Medulla oblongata (tissue), 1 donor: ENCODE measurements around the gene CFAP61.

Source experiments
- DNase-seq: peaks from one replicate; pipeline ENCODE4 v3.0.0-alpha.2; 2015; ENCODE audit errors: extremely low spot score

Gene CFAP61

GRCh38 chr20:20272686-20273085 is 220.4 kb downstream of the CFAP61 start:
- no peak for DNase-seq

- DNase-seq, result no peak
These were observed 221.0 kb downstream of the CFAP61 start for GRCh38 chr20:20273286-20273685.

GRCh38 chr20:20274821-20275220 is 222.5 kb downstream of the CFAP61 start:
- DNase-seq, result no peak

- no peak for DNase-seq
These were observed 223.3 kb downstream of the CFAP61 start for GRCh38 chr20:20275636-20276035.

GRCh38 chr20:20276811-20277530 is 224.6 kb downstream of the CFAP61 start:
- no peak for DNase-seq

GRCh38 chr20:20277894-20278335 is 225.6 kb downstream of the CFAP61 start:
- DNase-seq, result no peak

GRCh38 chr20:20286061-20286460 is 233.7 kb downstream of the CFAP61 start:
- DNase-seq, result no peak

- no peak for DNase-seq
These were observed 237.0 kb downstream of the CFAP61 start for GRCh38 chr20:20289331-20289730.

GRCh38 chr20:20292472-20292871 is 240.1 kb downstream of the CFAP61 start:
- no peak for DNase-seq

- no peak for DNase-seq
These were observed 240.8 kb downstream of the CFAP61 start for GRCh38 chr20:20293141-20293540.

GRCh38 chr20:20293691-20294385 is 241.5 kb downstream of the CFAP61 start:
- DNase-seq, result no peak

GRCh38 chr20:20295621-20296498 is 243.5 kb downstream of the CFAP61 start:
- no peak for DNase-seq

GRCh38 chr20:20297181-20297580 is 244.8 kb downstream of the CFAP61 start:
- DNase-seq, result no peak

- no peak for DNase-seq
These were observed 245.4 kb downstream of the CFAP61 start for GRCh38 chr20:20297752-20298151.

- DNase-seq, result no peak
These were observed 247.6 kb downstream of the CFAP61 start for GRCh38 chr20:20299904-20300303.

- no peak for DNase-seq
These were observed 251.0 kb downstream of the CFAP61 start for GRCh38 chr20:20303320-20303719.

- DNase-seq, result peak; percentile 43
These were observed 251.4 kb downstream of the CFAP61 start for GRCh38 chr20:20303742-20304141.

- no peak for DNase-seq
These were observed 252.6 kb downstream of the CFAP61 start for GRCh38 chr20:20304942-20305341.

- no peak for DNase-seq
These were observed 260.2 kb downstream of the CFAP61 start for GRCh38 chr20:20312562-20312961.

- no peak for DNase-seq
These were observed 264.9 kb downstream of the CFAP61 start for GRCh38 chr20:20317195-20317594.

- DNase-seq, result peak; percentile 7
These were observed 265.5 kb downstream of the CFAP61 start for GRCh38 chr20:20317621-20318364.
